Stomach (tissue), 9 donors: ENCODE results near the gene OPHN1. TPM values are rescaled to one million over a fixed set of nuclear protein-coding genes. Genes with fewer than 3 reads are reported as not detected.

Source experiments
- DNase-seq, 2 donors: peaks; one replicate each; pipeline versions ENCODE4 v3.0.0 to v3.0.0-alpha.2; 2013 to 2019
- H3K27ac ChIP-seq, 5 donors: fragments of 200-600 bp in 4 of 5; sonication (generic) in 4 of 5; one replicate each; pipeline ENCODE4 v1.5.1; 2013 to 2019; ENCODE audit warnings: mild to moderate bottlenecking in 1 of 5, moderate library complexity in 1 of 5
- H3K27me3 ChIP-seq, 3 donors: fragments of 200-600 bp; sonication (generic); one replicate each; pipeline ENCODE4 v1.5.1; 2017 to 2019; ENCODE audit warnings: mixed run types in 1 of 3
- H3K36me3 ChIP-seq, 4 donors: fragments of 200-600 bp; sonication (generic); 1 replicate in 3 of 4; 2 replicates in 1 of 4; pipeline ENCODE4 v1.5.1; 2016 to 2019
- H3K4me1 ChIP-seq, 4 donors: fragments of 200-600 bp; sonication (generic); one replicate each; pipeline ENCODE4 v1.5.1; 2016 to 2019
- H3K4me3 ChIP-seq, 4 donors: fragments of 200-600 bp; sonication (generic) in 3 of 4; one replicate each; pipeline ENCODE4 v1.5.1; 2016 to 2019; ENCODE audit warnings: mild to moderate bottlenecking in 1 of 4
- H3K9me3 ChIP-seq, 4 donors: fragments of 200-600 bp; sonication (generic); one replicate each; pipeline ENCODE4 v1.5.1; 2016 to 2019
- EP300 ChIP-seq: sonication (generic); formaldehyde crosslinking; IDR thresholded peaks from one replicate; pipeline ENCODE4 v1.6.1; 2017; ENCODE audit warnings: antibody characterized with exemption
- POLR2A ChIP-seq, 4 donors: fragments of 450-650 bp; IDR thresholded peaks; one replicate each; pipeline ENCODE4 v1.6.1; 2016; ENCODE audit warnings: antibody characterized with exemption in 4 of 4, control low read depth in 2 of 4, mild to moderate bottlenecking in 1 of 4, moderate library complexity in 1 of 4
- POLR2AphosphoS5 ChIP-seq, 3 donors: sonication (generic); formaldehyde crosslinking; IDR thresholded peaks; one replicate each; pipeline ENCODE4 v1.6.1; 2016; ENCODE audit warnings: antibody characterized with exemption in 3 of 3
- WGBS, 5 donors: extraction: QIAGEN DNeasy Blood & Tissue Kit in 3 of 5; methylation state at CpG; one replicate each; pipeline versions ENCODE4 v1.1.5 to v1.1.7; 2013 to 2018; 5-methylcytosine and 5-hydroxymethylcytosine counted together
- intact Hi-C: fragments of 100-400 bp; cut with DNase I; formaldehyde crosslinking; loops from one replicate; pipeline ENCODE4 v1.15.1; 2023; ENCODE audit warnings: low total_unique reads
- polyA plus RNA-seq, 3 donors: library from polyadenylated mRNA; stranded (reverse); fragments of 200-250 nt; gene quantifications; one replicate each; pipeline ENCODE4 v1.2.3, GENCODE V29; 2013
- total RNA-seq, 5 donors: library from RNA; depleted of rRNA; stranded (reverse); fragments of >200 nt; gene quantifications; one replicate each; pipeline versions ENCODE4 v1.1.0 to v1.2.3, GENCODE V29; 2014 to 2016
- TF ChIP-seq, protein P1 (sequence below), 7 experiments: fragments of 450-650 bp in 4 of 7; fragments of 200-600 bp in 3 of 7; sonication (generic) in 3 of 7; IDR thresholded peaks; one replicate each; pipeline ENCODE4 v1.5.1; 2016 to 2019; ENCODE audit warnings: antibody characterized with exemption in 7 of 7, control low read depth in 2 of 7, mild to moderate bottlenecking in 1 of 7
- donor health status: healthy with polysubstance abuse.
- donor health status: Bipolar disorder and iron deficiency.
- donor health status: healthy.

Gene OPHN1
- total and polyA plus RNA-seq, 8 donors: 0.78 to 76.4 (median 5.0) TPM

DNA sequence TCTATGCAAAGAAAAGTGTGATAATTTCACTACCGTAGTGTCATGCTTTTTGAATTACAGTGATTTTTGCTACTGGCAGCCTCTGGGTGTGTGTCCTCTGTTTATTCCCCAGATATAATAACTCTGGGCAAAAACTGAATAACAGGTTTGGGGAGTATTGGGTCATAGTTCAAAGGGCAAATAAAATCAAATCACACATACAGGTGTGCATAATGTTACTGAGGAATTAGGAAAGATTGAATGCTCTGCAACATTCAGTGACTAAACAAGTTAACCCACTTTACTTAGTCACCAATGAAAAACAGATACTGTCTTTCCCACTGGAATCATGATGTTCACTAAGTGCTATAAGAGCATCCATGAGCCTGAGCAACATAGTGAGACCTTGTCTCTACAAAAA, 224.3 kb downstream of the OPHN1 start:
- no peak for DNase-seq
- H3K4me1 ChIP-seq: no peaks in the 10 kb centered on the region
- no peaks in the 10 kb centered on the region for H3K9me3 ChIP-seq
- no peak overlapping the region for H3K4me3 ChIP-seq
- no peak for TF ChIP-seq EP300
- TF ChIP-seq POLR2A (IDR thresholded peaks at IDR 0.05): no peak
- TF ChIP-seq POLR2AphosphoS5 (IDR thresholded peaks at IDR 0.05): no peak
- TF ChIP-seq, protein P1, sequence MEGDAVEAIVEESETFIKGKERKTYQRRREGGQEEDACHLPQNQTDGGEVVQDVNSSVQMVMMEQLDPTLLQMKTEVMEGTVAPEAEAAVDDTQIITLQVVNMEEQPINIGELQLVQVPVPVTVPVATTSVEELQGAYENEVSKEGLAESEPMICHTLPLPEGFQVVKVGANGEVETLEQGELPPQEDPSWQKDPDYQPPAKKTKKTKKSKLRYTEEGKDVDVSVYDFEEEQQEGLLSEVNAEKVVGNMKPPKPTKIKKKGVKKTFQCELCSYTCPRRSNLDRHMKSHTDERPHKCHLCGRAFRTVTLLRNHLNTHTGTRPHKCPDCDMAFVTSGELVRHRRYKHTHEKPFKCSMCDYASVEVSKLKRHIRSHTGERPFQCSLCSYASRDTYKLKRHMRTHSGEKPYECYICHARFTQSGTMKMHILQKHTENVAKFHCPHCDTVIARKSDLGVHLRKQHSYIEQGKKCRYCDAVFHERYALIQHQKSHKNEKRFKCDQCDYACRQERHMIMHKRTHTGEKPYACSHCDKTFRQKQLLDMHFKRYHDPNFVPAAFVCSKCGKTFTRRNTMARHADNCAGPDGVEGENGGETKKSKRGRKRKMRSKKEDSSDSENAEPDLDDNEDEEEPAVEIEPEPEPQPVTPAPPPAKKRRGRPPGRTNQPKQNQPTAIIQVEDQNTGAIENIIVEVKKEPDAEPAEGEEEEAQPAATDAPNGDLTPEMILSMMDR (IDR thresholded peaks at IDR 0.05): no peak
- no peak overlapping the region for H3K27ac ChIP-seq
- H3K27me3 ChIP-seq: no peaks in the 10 kb centered on the region
- 67 to 100% (median 86%) methylated on average over 1 of the region's 1 CpG for WGBS, 5 donors
- intact Hi-C loops: no loop called here
- peaks cover 0 to 7% (median 0%) of the 10 kb centered on the region in 4 donors for H3K36me3 ChIP-seq

DNA sequence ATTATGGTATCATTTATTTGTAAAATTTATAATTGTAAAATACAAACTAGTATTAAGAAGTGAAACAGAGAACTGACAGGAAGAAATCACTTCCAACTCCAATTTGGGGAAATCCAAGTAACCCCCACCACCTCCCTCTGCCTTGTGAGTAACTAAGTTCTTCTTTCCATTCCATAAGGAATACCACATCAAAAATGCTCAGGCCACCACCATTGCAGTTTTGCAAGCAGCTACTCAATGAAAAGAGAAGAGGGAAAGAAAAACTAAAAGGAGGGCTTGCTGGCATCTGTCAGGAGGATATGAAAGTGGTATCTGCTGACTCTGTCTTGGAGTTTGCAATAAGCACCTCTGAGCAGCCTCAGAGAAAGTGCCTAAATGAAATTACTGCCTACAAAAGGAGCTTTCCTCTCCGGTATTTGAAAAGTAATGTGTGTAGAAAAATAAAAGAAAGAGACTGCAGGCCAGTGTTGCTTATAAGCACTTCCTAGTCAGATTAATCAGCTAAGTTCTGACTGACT, 228.7 kb downstream of the OPHN1 start:
- DNase-seq: no peak
- Histone ChIP-seq H3K36me3 (peaks cover 0 to 11% (median 2%) of the 10 kb centered on the region in 4 donors), H3K27me3 (no peaks in the 10 kb centered on the region), H3K4me1 (no peaks in the 10 kb centered on the region), H3K4me3 (no peak overlapping the region), H3K27ac (no peak overlapping the region), H3K9me3 (no peaks in the 10 kb centered on the region)
- TF ChIP-seq POLR2A (IDR thresholded peaks at IDR 0.05) (no peak), EP300 (no peak), POLR2AphosphoS5 (IDR thresholded peaks at IDR 0.05) (no peak)
- TF ChIP-seq, protein P1 (IDR thresholded peaks at IDR 0.05): no peak
- intact Hi-C loops: no loop called here
- WGBS, 5 donors: 62 to 95% (median 83%) methylated on average over 1 of the region's 1 CpG

DNA sequence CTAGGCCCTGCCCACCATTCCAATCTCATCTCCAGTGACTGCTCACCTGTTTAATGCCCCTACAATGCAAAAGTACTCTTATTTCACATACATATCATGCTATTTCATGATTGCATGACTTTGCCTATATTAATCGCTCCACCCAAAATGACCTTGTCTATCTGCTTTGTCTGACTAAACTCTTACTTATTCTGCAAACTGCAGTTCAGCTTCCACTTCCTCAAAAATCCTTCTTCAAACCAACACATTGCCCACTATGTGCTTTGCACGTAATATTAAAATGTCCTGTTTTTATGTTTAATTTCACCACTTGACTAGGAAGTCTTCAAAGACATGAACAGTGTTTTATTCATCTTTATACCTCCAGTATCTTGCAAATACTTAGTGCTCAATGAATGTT, 229.6 kb downstream of the OPHN1 start:
- Histone ChIP-seq H3K4me1 (no peaks in the 10 kb centered on the region), H3K27me3 (no peaks in the 10 kb centered on the region), H3K36me3 (peaks cover 0 to 4% (median 2%) of the 10 kb centered on the region in 4 donors), H3K9me3 (no peaks in the 10 kb centered on the region), H3K4me3 (no peak overlapping the region), H3K27ac (no peak overlapping the region)
- TF ChIP-seq, protein P1 (IDR thresholded peaks at IDR 0.05): no peak
- TF ChIP-seq POLR2A (IDR thresholded peaks at IDR 0.05): no peak
- TF ChIP-seq POLR2AphosphoS5 (IDR thresholded peaks at IDR 0.05): no peak
- TF ChIP-seq EP300: no peak
- 86 to 95% (median 93%) methylated on average over 2 of the region's 2 CpGs for WGBS, 5 donors
- no peak for DNase-seq
- intact Hi-C loops: no loop called here

DNA sequence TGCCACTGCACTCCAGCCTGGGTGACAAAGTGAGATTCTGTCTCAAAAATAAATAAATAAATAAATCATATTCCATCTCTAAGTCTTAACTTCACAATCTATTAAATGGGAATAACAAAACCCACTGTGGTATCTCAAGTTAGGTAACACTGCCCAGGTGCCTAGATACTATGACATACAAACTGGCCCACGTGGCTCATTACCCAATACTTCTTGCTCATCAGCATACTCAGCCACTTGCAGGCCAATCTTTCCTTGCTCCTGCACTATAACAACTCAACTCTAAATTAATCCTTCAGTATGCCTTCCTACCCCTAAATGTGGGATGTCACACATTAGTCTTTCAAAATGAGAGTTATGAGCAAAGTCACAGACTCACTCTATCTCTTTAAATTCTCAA, 230.1 kb downstream of the OPHN1 start:
- Histone ChIP-seq H3K4me3 (no peak overlapping the region), H3K36me3 (peaks cover 0 to 4% (median 2%) of the 10 kb centered on the region in 4 donors), H3K27me3 (no peaks in the 10 kb centered on the region), H3K4me1 (no peaks in the 10 kb centered on the region), H3K9me3 (no peaks in the 10 kb centered on the region), H3K27ac (no peak overlapping the region)
- 71 to 86% (median 75%) methylated on average over 1 of the region's 1 CpG for WGBS, 5 donors
- no peak for DNase-seq
- TF ChIP-seq POLR2AphosphoS5 (IDR thresholded peaks at IDR 0.05): no peak
- TF ChIP-seq, protein P1 (IDR thresholded peaks at IDR 0.05): no peak
- no peak for TF ChIP-seq POLR2A (IDR thresholded peaks at IDR 0.05)
- TF ChIP-seq EP300: no peak
- intact Hi-C loops: no loop called here
